ENCODE results near the gene HYOU1.
"Not testable (repeated sequence)": the region's sequence is repeated elsewhere in the genome, so short reads cannot be mapped to it uniquely, and the experiment has no call there.

Gene HYOU1

GRCh38 chr11:119057000-119057769 lies at the start of gene HYOU1:
HYOU1 (minus strand) TSS chr11:119057205; CDS start chr11:119056160, 1,045 bp downstream.
- no peaks in the 10 kb centered on the region for H3K27me3 Mint-ChIP-seq
- peak; percentile 96 for ATAC-seq
- H3K4me3 Mint-ChIP-seq, result peak within 1 kb of the TSS; percentile 95
- peak; percentile 99 for DNase-seq
- peaks cover 39% of the 10 kb centered on the region for H3K4me1 Mint-ChIP-seq
- H3K36me3 Mint-ChIP-seq (ENCODE audit: low read depth), result peaks cover 43% of the 10 kb centered on the region
- peak within 1 kb of the TSS; percentile 94 for H3K27ac Mint-ChIP-seq
- H3K9me3 Mint-ChIP-seq, result no peaks in the 10 kb centered on the region

- peaks cover 51% of the 10 kb centered on the region for H3K4me1 Mint-ChIP-seq
- no peaks in the 10 kb centered on the region for H3K9me3 Mint-ChIP-seq
- ATAC-seq, result no peak
Observed at GRCh38 chr11:119103793-119104192, 46.8 kb upstream of the HYOU1 start.

GRCh38 chr11:119103161-119103664 lies 46.2 kb upstream of the HYOU1 start:
- peak overlapping the region; percentile 98 for H3K27ac Mint-ChIP-seq
- not testable (repeated sequence) for H3K27me3 Mint-ChIP-seq

More at GRCh38 chr11:119103793-119104192, 46.8 kb upstream of the HYOU1 start:
- peak overlapping the region; percentile 68 for H3K27ac Mint-ChIP-seq
- no peaks in the 10 kb centered on the region for H3K27me3 Mint-ChIP-seq
- H3K4me3 Mint-ChIP-seq, result peak overlapping the region; percentile 50
- no peak for DNase-seq
- H3K36me3 Mint-ChIP-seq (ENCODE audit: low read depth), result peaks cover 13% of the 10 kb centered on the region

GRCh38 chr11:119101759-119102423 lies 44.9 kb upstream of the HYOU1 start, which contains the start of gene DPAGT1:
DPAGT1 (minus strand) TSS chr11:119101853; CDS start chr11:119101655, 198 bp downstream.
- Mint-ChIP-seq H3K36me3 (ENCODE audit: low read depth) (peaks cover 30% of the 10 kb centered on the region), H3K4me1 (peaks cover 47% of the 10 kb centered on the region)

More at GRCh38 chr11:119103161-119103664, 46.2 kb upstream of the HYOU1 start:
- H3K36me3 Mint-ChIP-seq (ENCODE audit: low read depth), result peaks cover 19% of the 10 kb centered on the region
- peaks cover 49% of the 10 kb centered on the region for H3K4me1 Mint-ChIP-seq
- not testable (repeated sequence) for H3K9me3 Mint-ChIP-seq, ATAC-seq, DNase-seq
- peak overlapping the region; percentile 89 for H3K4me3 Mint-ChIP-seq

DNA sequence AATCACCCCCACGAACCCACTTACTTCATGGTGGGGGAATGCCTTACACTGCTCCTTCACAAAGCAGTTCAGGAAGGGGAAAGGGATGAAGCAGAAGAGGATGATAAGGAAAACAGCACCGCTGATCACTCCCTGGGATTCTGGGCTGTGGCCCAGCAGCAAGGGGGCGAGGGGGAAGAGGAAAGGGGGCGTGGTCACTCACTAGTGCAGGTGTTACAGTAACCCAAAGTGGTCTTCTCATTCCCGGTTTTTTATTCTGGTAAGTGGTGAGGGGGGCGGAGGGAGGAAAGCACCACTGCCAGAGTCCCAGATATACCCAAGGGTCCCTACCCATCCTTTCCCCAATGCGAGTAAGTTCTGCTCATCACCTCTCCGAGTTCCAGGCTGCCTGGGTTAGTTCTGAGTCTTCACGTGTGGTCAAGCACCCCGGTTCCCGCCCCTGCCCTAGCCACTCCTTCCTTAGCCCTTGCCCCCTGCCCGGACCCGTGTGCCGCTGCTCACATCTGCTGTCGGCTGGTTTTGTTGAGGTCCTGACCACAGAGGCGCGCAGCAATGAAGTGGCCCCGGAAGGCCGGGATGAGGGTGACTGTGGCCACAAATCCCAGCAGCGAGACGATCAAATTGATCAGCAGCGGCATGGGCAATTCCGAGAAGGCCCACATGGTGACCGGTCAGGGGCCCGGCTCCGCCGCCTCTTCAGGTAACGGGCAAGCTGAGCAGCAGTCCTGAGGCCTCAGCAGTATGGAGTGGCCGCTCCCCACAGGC lies 44.2 kb upstream of the HYOU1 start:
- Mint-ChIP-seq H3K27me3 (no peaks in the 10 kb centered on the region), H3K9me3 (no peaks in the 10 kb centered on the region), H3K4me3 (peak overlapping the region; percentile 89), H3K36me3 (ENCODE audit: low read depth) (peaks cover 35% of the 10 kb centered on the region), H3K4me1 (peaks cover 41% of the 10 kb centered on the region), H3K27ac (peak overlapping the region; percentile 98)
- peak; percentile 41 for DNase-seq
- ATAC-seq, result peak; percentile 20

More at GRCh38 chr11:119101759-119102423, 44.9 kb upstream of the HYOU1 start, which contains the start of gene DPAGT1:
- H3K4me3 Mint-ChIP-seq, result peak within 1 kb of the TSS; percentile 89
- H3K27me3 Mint-ChIP-seq, result no peaks in the 10 kb centered on the region
- DNase-seq (peak; percentile 85), ATAC-seq (peak; percentile 89)
- H3K9me3 Mint-ChIP-seq, result no peaks in the 10 kb centered on the region
- H3K27ac Mint-ChIP-seq, result peak within 1 kb of the TSS; percentile 98

DNA sequence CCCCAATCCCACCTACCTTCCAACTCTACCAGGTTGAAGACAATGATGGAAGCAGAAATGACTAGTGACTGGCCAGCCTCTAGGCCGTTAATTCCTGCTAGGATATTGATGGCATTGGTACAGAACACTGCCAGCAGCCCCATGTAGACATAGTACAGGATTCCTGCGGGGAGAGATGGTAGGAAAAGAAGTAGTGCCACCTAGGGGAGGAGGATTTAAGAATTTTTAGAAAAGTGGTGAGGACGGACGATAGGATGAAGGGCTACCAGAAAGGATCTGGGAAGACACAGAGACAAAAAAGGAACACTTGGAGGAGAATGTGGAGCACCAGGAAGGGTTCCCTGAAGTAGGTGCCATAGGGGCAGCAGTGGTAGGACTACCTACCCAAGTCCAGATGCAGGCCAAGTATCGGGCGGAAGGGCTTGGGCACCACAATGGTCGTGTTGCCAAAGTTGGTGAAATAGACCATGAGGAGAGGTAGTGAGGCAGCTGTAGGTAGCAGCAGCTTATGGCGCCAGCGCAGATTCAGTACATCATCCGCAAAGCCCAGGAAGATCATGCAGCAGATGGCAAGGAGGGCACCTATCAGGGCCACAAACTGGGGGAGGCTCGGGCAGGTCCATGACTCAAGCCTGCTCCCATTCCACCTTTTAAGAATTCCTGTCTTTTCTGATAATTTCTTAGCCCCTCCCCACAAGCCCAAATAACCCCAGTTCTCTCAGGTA lies 43.4 kb upstream of the HYOU1 start:
- Mint-ChIP-seq H3K27me3 (peaks cover 2% of the 10 kb centered on the region), H3K9me3 (no peaks in the 10 kb centered on the region)
- DNase-seq, result no peak

GRCh38 chr11:119099711-119100110 lies 42.7 kb upstream of the HYOU1 start:
- Mint-ChIP-seq H3K27ac (no peak overlapping the region), H3K36me3 (ENCODE audit: low read depth) (peaks cover 43% of the 10 kb centered on the region), H3K4me1 (peaks cover 41% of the 10 kb centered on the region), H3K4me3 (peak overlapping the region; percentile 89), H3K27me3 (peaks cover 4% of the 10 kb centered on the region), H3K9me3 (no peaks in the 10 kb centered on the region)
- ATAC-seq (no peak), DNase-seq (no peak)

More for the DNA sequence above, 43.4 kb upstream of the HYOU1 start:
- H3K4me1 Mint-ChIP-seq, result peaks cover 41% of the 10 kb centered on the region
- peak overlapping the region; percentile 89 for H3K4me3 Mint-ChIP-seq
- ATAC-seq, result no peak
- H3K36me3 Mint-ChIP-seq (ENCODE audit: low read depth), result peaks cover 36% of the 10 kb centered on the region
- H3K27ac Mint-ChIP-seq, result peak overlapping the region; percentile 98

GRCh38 chr11:119095066-119095880 lies 38.3 kb upstream of the HYOU1 start:
- peaks cover 45% of the 10 kb centered on the region for H3K4me1 Mint-ChIP-seq
- H3K9me3 Mint-ChIP-seq, result no peaks in the 10 kb centered on the region
- peak; percentile 85 for ATAC-seq
- peak overlapping the region; percentile 90 for H3K4me3 Mint-ChIP-seq
- peaks cover 4% of the 10 kb centered on the region for H3K27me3 Mint-ChIP-seq
- peak overlapping the region; percentile 99 for H3K27ac Mint-ChIP-seq
- H3K36me3 Mint-ChIP-seq (ENCODE audit: low read depth), result peaks cover 63% of the 10 kb centered on the region
- DNase-seq, result peak; percentile 99

DNA sequence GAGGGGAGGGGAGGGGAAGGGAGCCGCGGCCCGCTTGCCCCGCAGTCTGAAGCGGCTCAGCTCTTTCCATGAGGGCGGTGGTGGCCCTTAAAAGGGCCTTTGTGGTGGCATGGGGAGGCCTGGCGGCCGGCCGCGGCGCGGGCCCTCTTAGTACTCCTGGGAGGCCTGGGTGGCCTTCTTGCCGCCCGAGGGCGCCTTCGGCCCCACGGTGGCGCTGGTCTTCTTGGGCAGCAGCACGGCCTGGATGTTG lies 37.7 kb upstream of the HYOU1 start:
- Mint-ChIP-seq H3K4me1 (peaks cover 40% of the 10 kb centered on the region), H3K9me3 (no peaks in the 10 kb centered on the region), H3K36me3 (ENCODE audit: low read depth) (peaks cover 60% of the 10 kb centered on the region), H3K4me3 (peak overlapping the region; percentile 90), H3K27ac (peak overlapping the region; percentile 99), H3K27me3 (peaks cover 4% of the 10 kb centered on the region)
- DNase-seq (no peak), ATAC-seq (peak; percentile 21)

- DNase-seq (peak; percentile 49), ATAC-seq (peak; percentile 4)
- H3K27me3 Mint-ChIP-seq, result peaks cover 4% of the 10 kb centered on the region
- peaks cover 37% of the 10 kb centered on the region for H3K4me1 Mint-ChIP-seq
- H3K27ac Mint-ChIP-seq, result peak overlapping the region; percentile 99
- no peaks in the 10 kb centered on the region for H3K9me3 Mint-ChIP-seq
- H3K4me3 Mint-ChIP-seq, result peak overlapping the region; percentile 90
- peaks cover 59% of the 10 kb centered on the region for H3K36me3 Mint-ChIP-seq (ENCODE audit: low read depth)
Observed at GRCh38 chr11:119093942-119094815, 37.2 kb upstream of the HYOU1 start.

GRCh38 chr11:119092880-119093842 lies 36.2 kb upstream of the HYOU1 start:
- no peaks in the 10 kb centered on the region for H3K9me3 Mint-ChIP-seq
- peaks cover 49% of the 10 kb centered on the region for H3K36me3 Mint-ChIP-seq (ENCODE audit: low read depth)
- H3K27ac Mint-ChIP-seq, result peak overlapping the region; percentile 86
- H3K4me1 Mint-ChIP-seq, result peaks cover 34% of the 10 kb centered on the region
- peaks cover 4% of the 10 kb centered on the region for H3K27me3 Mint-ChIP-seq
- no peak for DNase-seq
- H3K4me3 Mint-ChIP-seq, result peak overlapping the region; percentile 90
- no peak for ATAC-seq
